A549 (cell line): Measurements from ENCODE around the gene PSAPL1. TPM values are rescaled to one million over a fixed set of nuclear protein-coding genes. Genes with fewer than 3 reads are reported as not detected.

Experiments
- ATAC-seq, 2 experiments: fragments of 200-7000 bp in 1 of 2; fragments of >200 bp in 1 of 2; cut with Nextera tagmentation in 1 of 2; cut with Tn5 transposase in 1 of 2; 3 replicates each; pipeline versions ENCODE4 v1.8.0 to v1.9.1; 2018 to 2020; ENCODE audit warnings: mild to moderate bottlenecking in 1 of 2, moderate library complexity in 1 of 2
- CTCF ChIA-PET: fragments of 300-600 bp; sonication (Branson Sonifier 250); formaldehyde crosslinking; extraction: SDS; loops from one replicate; lab custom pipeline; 2021; ENCODE audit warnings: antibody characterized with exemption, inconsistent platforms; lab: Yijun Ruan, JAX
- POLR2A ChIA-PET: fragments of 350-600 bp; formaldehyde crosslinking; extraction: SDS; loops from one replicate; lab custom pipeline; 2021; ENCODE audit warnings: antibody characterized with exemption, inconsistent platforms; lab: Yijun Ruan, JAX
- DNase-seq, 2 experiments: peaks; one replicate each; pipeline versions ENCODE4 v3.0.0 to v3.0.0-alpha.2; 2011 to 2016; ENCODE audit warnings: low read depth in 1 of 2, low spot score in 1 of 2
- FAIRE-seq: peaks from 2 replicates; lab custom pipeline; 2011; peaks lifted over from hg19 to GRCh38; lab: Jason Lieb, UNC
- H3K27ac ChIP-seq, 2 experiments: fragments of >200 bp; sonication (Bioruptor Twin); formaldehyde crosslinking; 3 replicates each; pipeline ENCODE4 v1.5.1; 2016 to 2017
- H3K4me1 ChIP-seq: fragments of >200 bp; sonication (Bioruptor Twin); formaldehyde crosslinking; 3 replicates; pipeline ENCODE4 v1.6.1; 2016
- H3K4me2 ChIP-seq: fragments of >200 bp; sonication (Bioruptor Twin); formaldehyde crosslinking; 3 replicates; pipeline ENCODE4 v1.6.1; 2016
- H3K4me3 ChIP-seq: fragments of >200 bp; sonication (Bioruptor Twin); formaldehyde crosslinking; 3 replicates; pipeline ENCODE4 v1.5.1; 2016
- H3K9me3 ChIP-seq: fragments of >200 bp; sonication (Bioruptor Twin); formaldehyde crosslinking; 3 replicates; pipeline ENCODE4 v1.6.1; 2016
- CHD4 ChIP-seq: fragments of 200-600 bp; sonication (generic); IDR thresholded peaks from 2 replicates; pipeline ENCODE4 v1.6.1; 2016; ENCODE audit warnings: antibody characterized with exemption, mild to moderate bottlenecking, borderline replicate concordance
- EHF ChIP-seq: fragments of 250-450 bp; sonication (Bioruptor Pico); IDR thresholded peaks from 2 replicates; pipeline ENCODE4 v1.5.0; 2020; ENCODE audit warnings: mild to moderate bottlenecking
- EP300 ChIP-seq, 2 experiments: fragments of >200 bp; sonication (Bioruptor Twin); formaldehyde crosslinking; IDR thresholded peaks; 2 replicates in 1 of 2; 3 replicates in 1 of 2; pipeline ENCODE4 v1.6.1; 2016 to 2017
- FOSB ChIP-seq: fragments of 250-450 bp; sonication (Bioruptor Pico); IDR thresholded peaks from 2 replicates; pipeline ENCODE4 v1.5.0; 2020; ENCODE audit warnings: mild to moderate bottlenecking, moderate library complexity
- HOXA7 ChIP-seq: fragments of 250-450 bp; sonication (Bioruptor Pico); IDR thresholded peaks from 2 replicates; pipeline ENCODE4 v1.5.0; 2020; ENCODE audit warnings: mild to moderate bottlenecking, moderate library complexity
- KDM5A ChIP-seq: fragments of 200-600 bp; sonication (generic); IDR thresholded peaks from 2 replicates; pipeline ENCODE4 v1.6.1; 2016; ENCODE audit warnings: antibody characterized with exemption, mild to moderate bottlenecking
- MAFK ChIP-seq: fragments of 450-650 bp; IDR thresholded peaks from 2 replicates; pipeline ENCODE4 v1.6.1; 2014; ENCODE audit not compliant: partially characterized antibody
- POLR2A ChIP-seq: IDR thresholded peaks from 2 replicates; pipeline ENCODE4 v1.6.1; 2012; ENCODE audit warnings: mild to moderate bottlenecking, low read length
- POLR2AphosphoS2 ChIP-seq: conservative IDR thresholded peaks from 2 replicates; pipeline ENCODE4 v1.6.1; 2012; ENCODE audit warnings: low read length, improper control_type of control experiment, inconsistent platforms
- SMC3 ChIP-seq: fragments of >200 bp; sonication (Bioruptor Twin); formaldehyde crosslinking; IDR thresholded peaks from 3 replicates; pipeline ENCODE4 v1.6.1; 2018; ENCODE audit warnings: inconsistent platforms
- SREBF2 ChIP-seq: fragments of 450-650 bp; IDR thresholded peaks from 2 replicates; pipeline ENCODE4 v1.6.1; 2014; ENCODE audit warnings: mild to moderate bottlenecking, moderate library complexity
- TP53 ChIP-seq: fragments of 250-450 bp; sonication (Bioruptor Pico); IDR thresholded peaks from 2 replicates; pipeline ENCODE4 v1.5.0; 2021; ENCODE audit warnings: mild to moderate bottlenecking, moderate library complexity
- ZNF302 ChIP-seq: fragments of 250-450 bp; sonication (Bioruptor Pico); IDR thresholded peaks from 2 replicates; pipeline ENCODE4 v1.9.0; 2021; ENCODE audit warnings: inconsistent platforms, mild to moderate bottlenecking, moderate library complexity
- ZSCAN20 ChIP-seq: fragments of 250-450 bp; sonication (Bioruptor Pico); IDR thresholded peaks from 2 replicates; pipeline ENCODE4 v1.8.0; 2022; ENCODE audit warnings: mild to moderate bottlenecking, moderate library complexity
- WGBS: methylation state at CpG from one replicate; pipeline ENCODE4 v1.1.6; 2017; ENCODE audit errors: missing lambda C conversion rate; 5-methylcytosine and 5-hydroxymethylcytosine counted together
- polyA plus RNA-seq, 4 experiments: library from polyadenylated mRNA; depleted of rRNA in 3 of 4; stranded (reverse); fragments of >200 nt; fragmentation: RNase III in 1 of 4; extraction: RNeasy Plus Mini Kit Qiagen cat#74134 plus additional on column Dnase treatment in 1 of 4; gene quantifications; 2 replicates in 3 of 4; 3 replicates in 1 of 4; pipeline ENCODE4 v1.2.3, GENCODE V29; 2011 to 2017
- TF ChIP-seq, protein P1 (sequence below): fragments of 150-350 bp; IDR thresholded peaks from 2 replicates; pipeline ENCODE4 v1.6.1; 2014; ENCODE audit warnings: low read depth, mild to moderate bottlenecking, low read length
- TF ChIP-seq, protein P2 (sequence below): fragments of 200-600 bp; sonication (generic); IDR thresholded peaks from 2 replicates; pipeline ENCODE4 v1.6.1; 2016; ENCODE audit warnings: antibody characterized with exemption, mild to moderate bottlenecking, moderate library complexity
- TF ChIP-seq, protein P3 (sequence below): fragments of >200 bp; sonication (Bioruptor Twin); formaldehyde crosslinking; IDR thresholded peaks from 2 replicates; pipeline ENCODE4 v1.6.1; 2016
- TF ChIP-seq, protein P4 (sequence below): fragments of >200 bp; sonication (Bioruptor Twin); formaldehyde crosslinking; IDR thresholded peaks from 3 replicates; pipeline ENCODE4 v1.6.1; 2016

PSAPL1 gene
- polyA plus RNA-seq, 2 of the 4 experiments (the other 2 are of a cell fraction): 0.04 to 0.05 TPM

DNA sequence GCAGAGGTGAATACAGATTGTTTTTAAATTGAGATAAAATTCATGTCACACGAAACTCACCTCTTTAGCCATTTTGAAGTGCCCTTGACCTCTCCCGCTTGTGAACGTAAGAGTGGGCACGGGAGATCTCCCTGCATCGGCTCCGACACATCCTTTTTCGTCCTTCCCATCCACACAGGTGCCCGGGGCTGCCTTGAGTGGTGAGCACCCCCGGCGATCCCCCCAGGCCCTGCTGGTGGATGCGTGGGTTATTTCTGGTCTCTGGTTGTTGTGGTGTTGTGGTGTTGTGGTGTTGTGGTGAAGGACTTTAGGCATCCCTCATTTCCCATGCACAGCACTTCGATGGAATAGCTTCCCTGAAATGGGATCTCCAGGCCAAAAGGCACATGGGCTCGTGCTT, 46.1 kb downstream of the PSAPL1 start:
- FAIRE-seq: no peak
- DNase-seq: no peak
- 70% methylated on average over 10 of the region's 13 CpGs for WGBS
- Histone ChIP-seq H3K4me1 (no peaks in the 10 kb centered on the region), H3K4me2 (no peak overlapping the region), H3K27ac (no peak overlapping the region), H3K9me3 (no peaks in the 10 kb centered on the region), H3K4me3 (no peak overlapping the region)
- ChIA-PET CTCF (no interaction called here), POLR2A (no interaction called here)
- TF ChIP-seq, protein P1, sequence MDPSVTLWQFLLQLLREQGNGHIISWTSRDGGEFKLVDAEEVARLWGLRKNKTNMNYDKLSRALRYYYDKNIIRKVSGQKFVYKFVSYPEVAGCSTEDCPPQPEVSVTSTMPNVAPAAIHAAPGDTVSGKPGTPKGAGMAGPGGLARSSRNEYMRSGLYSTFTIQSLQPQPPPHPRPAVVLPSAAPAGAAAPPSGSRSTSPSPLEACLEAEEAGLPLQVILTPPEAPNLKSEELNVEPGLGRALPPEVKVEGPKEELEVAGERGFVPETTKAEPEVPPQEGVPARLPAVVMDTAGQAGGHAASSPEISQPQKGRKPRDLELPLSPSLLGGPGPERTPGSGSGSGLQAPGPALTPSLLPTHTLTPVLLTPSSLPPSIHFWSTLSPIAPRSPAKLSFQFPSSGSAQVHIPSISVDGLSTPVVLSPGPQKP: no peak
- TF ChIP-seq KDM5A (no peak), EHF (CRISPR knock-in tag) (no peak), ZSCAN20 (no peak), ZNF302 (CRISPR knock-in tag) (no peak), MAFK (no peak)
- TF ChIP-seq, protein P2, sequence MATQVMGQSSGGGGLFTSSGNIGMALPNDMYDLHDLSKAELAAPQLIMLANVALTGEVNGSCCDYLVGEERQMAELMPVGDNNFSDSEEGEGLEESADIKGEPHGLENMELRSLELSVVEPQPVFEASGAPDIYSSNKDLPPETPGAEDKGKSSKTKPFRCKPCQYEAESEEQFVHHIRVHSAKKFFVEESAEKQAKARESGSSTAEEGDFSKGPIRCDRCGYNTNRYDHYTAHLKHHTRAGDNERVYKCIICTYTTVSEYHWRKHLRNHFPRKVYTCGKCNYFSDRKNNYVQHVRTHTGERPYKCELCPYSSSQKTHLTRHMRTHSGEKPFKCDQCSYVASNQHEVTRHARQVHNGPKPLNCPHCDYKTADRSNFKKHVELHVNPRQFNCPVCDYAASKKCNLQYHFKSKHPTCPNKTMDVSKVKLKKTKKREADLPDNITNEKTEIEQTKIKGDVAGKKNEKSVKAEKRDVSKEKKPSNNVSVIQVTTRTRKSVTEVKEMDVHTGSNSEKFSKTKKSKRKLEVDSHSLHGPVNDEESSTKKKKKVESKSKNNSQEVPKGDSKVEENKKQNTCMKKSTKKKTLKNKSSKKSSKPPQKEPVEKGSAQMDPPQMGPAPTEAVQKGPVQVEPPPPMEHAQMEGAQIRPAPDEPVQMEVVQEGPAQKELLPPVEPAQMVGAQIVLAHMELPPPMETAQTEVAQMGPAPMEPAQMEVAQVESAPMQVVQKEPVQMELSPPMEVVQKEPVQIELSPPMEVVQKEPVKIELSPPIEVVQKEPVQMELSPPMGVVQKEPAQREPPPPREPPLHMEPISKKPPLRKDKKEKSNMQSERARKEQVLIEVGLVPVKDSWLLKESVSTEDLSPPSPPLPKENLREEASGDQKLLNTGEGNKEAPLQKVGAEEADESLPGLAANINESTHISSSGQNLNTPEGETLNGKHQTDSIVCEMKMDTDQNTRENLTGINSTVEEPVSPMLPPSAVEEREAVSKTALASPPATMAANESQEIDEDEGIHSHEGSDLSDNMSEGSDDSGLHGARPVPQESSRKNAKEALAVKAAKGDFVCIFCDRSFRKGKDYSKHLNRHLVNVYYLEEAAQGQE: no peak
- no peak for ATAC-seq

DNA sequence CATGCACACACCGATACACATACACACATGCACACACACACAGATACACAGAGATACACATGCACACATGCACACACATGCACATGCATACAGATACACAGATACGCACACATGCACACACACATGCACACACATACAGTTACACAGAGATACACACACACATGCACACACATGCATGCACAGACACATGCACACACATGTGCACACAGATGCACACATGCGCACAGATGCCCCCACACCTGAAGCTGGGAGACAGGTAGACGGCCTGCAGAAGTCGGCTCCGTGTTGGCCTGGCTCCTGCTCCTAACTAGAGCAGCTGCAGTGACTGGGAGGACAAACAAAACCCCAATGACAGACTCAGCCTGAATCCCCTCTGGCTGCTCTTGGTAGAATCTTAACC, 46.8 kb downstream of the PSAPL1 start:
- Histone ChIP-seq H3K4me2 (no peak overlapping the region), H3K4me1 (no peaks in the 10 kb centered on the region), H3K9me3 (no peaks in the 10 kb centered on the region), H3K4me3 (no peak overlapping the region), H3K27ac (no peak overlapping the region)
- TF ChIP-seq HOXA7 (no peak), FOSB (CRISPR knock-in tag) (no peak), POLR2AphosphoS2 (no peak), SMC3 (no peak), EP300 (IDR thresholded peaks at IDR 0.05) (no peak), TP53 (CRISPR knock-in tag) (no peak), SREBF2 (no peak)
- WGBS: 93% methylated on average over 3 of the region's 6 CpGs
- DNase-seq: no peak
- ChIA-PET POLR2A (no interaction called here), CTCF (no interaction called here)
- FAIRE-seq: no peak
- no peak for ATAC-seq

DNA sequence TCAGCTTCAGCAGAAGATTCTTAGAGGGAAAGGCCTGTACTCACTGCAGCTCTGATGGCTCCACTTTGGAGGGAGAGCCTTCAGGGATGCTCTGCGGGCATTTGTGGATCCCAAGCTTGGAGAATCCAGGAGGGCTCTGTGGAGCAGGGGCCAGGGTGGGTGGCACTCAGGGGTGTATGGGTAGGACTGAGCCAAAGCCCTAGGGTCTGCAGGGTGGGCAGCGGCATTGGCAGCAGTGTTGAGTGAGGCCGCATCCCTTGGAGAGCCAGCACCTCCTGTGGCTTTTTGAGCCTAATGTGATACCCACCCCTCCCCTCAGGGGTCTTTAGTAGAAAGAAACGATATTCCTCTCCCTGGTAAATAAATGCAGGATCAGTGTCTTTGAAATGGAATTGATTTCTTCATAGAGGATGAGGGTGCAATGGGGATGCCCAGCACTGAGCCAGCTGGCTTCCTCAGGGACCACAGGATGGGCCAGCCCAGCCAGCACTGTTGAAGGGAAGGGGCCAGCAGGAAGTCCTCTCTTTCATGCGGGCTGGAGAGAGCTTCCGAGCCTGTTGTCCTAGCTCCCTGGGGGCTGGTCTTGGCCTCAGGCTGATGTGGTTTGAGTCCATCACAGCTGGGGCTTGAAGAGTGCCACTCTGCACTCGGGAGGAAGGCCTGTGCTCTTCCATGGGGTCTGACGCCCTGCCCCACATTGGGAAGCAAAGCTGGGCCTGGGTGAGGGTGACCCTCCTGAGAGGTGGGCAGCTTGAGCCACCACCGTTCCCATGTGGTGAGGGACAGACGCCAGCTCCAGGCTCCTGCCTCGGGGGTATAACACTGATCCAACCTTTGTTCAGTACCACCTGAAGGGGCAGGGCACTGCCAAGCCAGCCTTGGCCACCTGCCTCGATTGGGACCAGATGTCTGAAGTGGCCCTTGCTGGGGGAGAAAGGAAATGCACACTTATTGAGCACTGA, 49.5 kb downstream of the PSAPL1 start:
- H3K27ac ChIP-seq: no peak overlapping the region
- POLR2A ChIA-PET: no interaction called here
- no peak overlapping the region for H3K4me3 ChIP-seq
- FAIRE-seq (no peak), DNase-seq (no peak), ATAC-seq (no peak)
- no peak overlapping the region for H3K4me2 ChIP-seq
- 67% methylated on average over 3 of the region's 12 CpGs for WGBS
- no peaks in the 10 kb centered on the region for H3K4me1 ChIP-seq
- H3K9me3 ChIP-seq: no peaks in the 10 kb centered on the region
- TF ChIP-seq, protein P3, sequence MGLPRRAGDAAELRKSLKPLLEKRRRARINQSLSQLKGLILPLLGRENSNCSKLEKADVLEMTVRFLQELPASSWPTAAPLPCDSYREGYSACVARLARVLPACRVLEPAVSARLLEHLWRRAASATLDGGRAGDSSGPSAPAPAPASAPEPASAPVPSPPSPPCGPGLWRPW: no peak
- TF ChIP-seq CHD4 (no peak), POLR2A (no peak)
- TF ChIP-seq, protein P4, sequence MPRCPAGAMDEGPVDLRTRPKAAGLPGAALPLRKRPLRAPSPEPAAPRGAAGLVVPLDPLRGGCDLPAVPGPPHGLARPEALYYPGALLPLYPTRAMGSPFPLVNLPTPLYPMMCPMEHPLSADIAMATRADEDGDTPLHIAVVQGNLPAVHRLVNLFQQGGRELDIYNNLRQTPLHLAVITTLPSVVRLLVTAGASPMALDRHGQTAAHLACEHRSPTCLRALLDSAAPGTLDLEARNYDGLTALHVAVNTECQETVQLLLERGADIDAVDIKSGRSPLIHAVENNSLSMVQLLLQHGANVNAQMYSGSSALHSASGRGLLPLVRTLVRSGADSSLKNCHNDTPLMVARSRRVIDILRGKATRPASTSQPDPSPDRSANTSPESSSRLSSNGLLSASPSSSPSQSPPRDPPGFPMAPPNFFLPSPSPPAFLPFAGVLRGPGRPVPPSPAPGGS: no peak
- CTCF ChIA-PET: interaction anchor here (1.3 kb wide), 1 partner anchor 27 kb away, joined by 3 read pairs; no protein-coding TSS in a partner anchor
